K562 (cell line): Measurements from ENCODE around the gene ZNF154. TPM values are rescaled to one million over a fixed set of nuclear protein-coding genes. Genes with fewer than 3 reads are reported as not detected.

Source experiments
- ATAC-seq: fragments of 200-7000 bp; cut with Tn5 transposase; 3 replicates; pipeline ENCODE4 v1.9.1; 2020; ENCODE audit warnings: moderate library complexity
- BruUV-seq: library from RNA; stranded (reverse); fragments of 400-500 nt; replicated peaks from 2 replicates; lab custom pipeline; 2021; lab: Mats Ljungman, UMichigan
- CTCF ChIA-PET: fragments of 300-600 bp; formaldehyde crosslinking; extraction: SDS; loops from one replicate; lab custom pipeline; 2021; ENCODE audit warnings: low intra/inter-chr PET ratio; lab: Yijun Ruan, JAX
- POLR2A ChIA-PET: fragments of 300-600, 350-650 bp; sonication (Branson Sonifier 250); formaldehyde crosslinking; extraction: SDS; loops from one replicate; lab custom pipeline; 2021; ENCODE audit warnings: antibody characterized with exemption, inconsistent platforms; lab: Yijun Ruan, JAX
- DNase-seq, 4 experiments: peaks; one replicate each; pipeline versions ENCODE4 v3.0.0 to v3.0.0-alpha.2; 2011 to 2018; ENCODE audit warnings: low spot score in 3 of 4, mixed read lengths in 3 of 4; ENCODE audit errors: extremely low read depth in 1 of 4
- FAIRE-seq: peaks from 2 replicates; lab custom pipeline; 2011; peaks lifted over from hg19 to GRCh38; lab: Jason Lieb, UNC
- H2AFZ ChIP-seq: 2 replicates; pipeline ENCODE4 v1.6.0; 2011; ENCODE audit warnings: low read depth, low read length, control low read depth, inconsistent platforms
- H3K27ac ChIP-seq: fragments of 200-600 bp; 3 replicates; pipeline ENCODE4 v1.8.0; 2011; ENCODE audit warnings: low read depth, mild to moderate bottlenecking, control low read depth, inconsistent platforms, low read length, moderate library complexity, mixed read lengths; ENCODE audit errors: extremely low read depth
- H3K27me3 ChIP-seq, 2 experiments: fragments of 300-600 bp in 1 of 2; 2 replicates in 1 of 2; 3 replicates in 1 of 2; pipeline versions ENCODE4 v1.6.0 to v1.8.0; 2011; ENCODE audit warnings: inconsistent platforms in 2 of 2, low read length in 2 of 2, mild to moderate bottlenecking in 1 of 2, mixed read lengths in 1 of 2, moderate library complexity in 1 of 2; ENCODE audit not compliant: control insufficient read depth in 2 of 2, insufficient read depth in 2 of 2
- H3K36me3 ChIP-seq: fragments of 300-600 bp; 3 replicates; pipeline ENCODE4 v1.8.0; 2011; ENCODE audit warnings: mild to moderate bottlenecking, low read length, inconsistent platforms; ENCODE audit not compliant: control insufficient read depth, insufficient read depth
- H3K4me1 ChIP-seq, 2 experiments: fragments of 200-600 bp in 1 of 2; replicated peaks in 1 of 2; 2 replicates in 1 of 2; 3 replicates in 1 of 2; pipeline versions ENCODE4 v1.5.1 to v1.8.0; 2011; ENCODE audit warnings: inconsistent platforms in 2 of 2, low read length in 2 of 2, mild to moderate bottlenecking in 1 of 2, mixed read lengths in 1 of 2, moderate library complexity in 1 of 2; ENCODE audit not compliant: control insufficient read depth in 2 of 2, insufficient read depth in 2 of 2
- H3K4me2 ChIP-seq: 2 replicates; pipeline ENCODE4 v1.6.1; 2011; ENCODE audit warnings: low read length, control low read depth, inconsistent platforms, mixed read lengths; ENCODE audit not compliant: insufficient read depth
- H3K4me3 ChIP-seq: fragments of 200-600 bp; sonication (generic), shearing (Covaris generic); 2 replicates; pipeline ENCODE4 v1.5.1; 2016; ENCODE audit warnings: control low read depth, inconsistent platforms
- H3K79me2 ChIP-seq: fragments of 200-600 bp; 3 replicates; pipeline ENCODE4 v1.8.0; 2011; ENCODE audit warnings: low read length, inconsistent platforms; ENCODE audit not compliant: control insufficient read depth, insufficient read depth
- H3K9ac ChIP-seq, 2 experiments: 2 replicates each; pipeline versions ENCODE4 v1.6.0 to v1.6.1; 2011; ENCODE audit warnings: low read depth in 2 of 2, low read length in 2 of 2, control low read depth in 1 of 2, inconsistent platforms in 1 of 2, mild to moderate bottlenecking in 1 of 2, mixed read lengths in 1 of 2; ENCODE audit not compliant: insufficient read depth in 1 of 2
- H3K9me1 ChIP-seq: one replicate; pipeline ENCODE4 v1.6.0; 2011; ENCODE audit warnings: inconsistent platforms, mild to moderate bottlenecking, low read length, moderate library complexity; ENCODE audit not compliant: control insufficient read depth, insufficient read depth
- H3K9me3 ChIP-seq: replicated peaks from 2 replicates; pipeline ENCODE4 v1.5.1; 2011; ENCODE audit warnings: low read depth, low read length, inconsistent platforms; ENCODE audit not compliant: control insufficient read depth, insufficient read depth
- H4K20me1 ChIP-seq: replicated peaks from 2 replicates; pipeline ENCODE4 v1.6.1; 2011; ENCODE audit warnings: low read length, inconsistent platforms, mixed read lengths; ENCODE audit not compliant: control insufficient read depth, insufficient read depth
- AFF1 ChIP-seq, 2 experiments: fragments of 450-650 bp; IDR thresholded peaks; 2 replicates each; pipeline ENCODE4 v1.6.1; 2018; ENCODE audit warnings: mild to moderate bottlenecking in 2 of 2, low read depth in 1 of 2; ENCODE audit not compliant: partially characterized antibody in 2 of 2
- FOXM1 ChIP-seq, 2 experiments: fragments of 450-650 bp in 1 of 2; sonication (generic) in 1 of 2; formaldehyde crosslinking in 1 of 2; IDR thresholded peaks; 2 replicates each; pipeline versions ENCODE4 v1.6.1 to v1.9.0; 2017 to 2022; ENCODE audit warnings: low read depth in 2 of 2, mild to moderate bottlenecking in 2 of 2, missing genetic modification reagents in 1 of 2, moderate library complexity in 1 of 2
- SMAD3 ChIP-seq: fragments of 450-650 bp; formaldehyde crosslinking; conservative IDR thresholded peaks from 2 replicates; pipeline ENCODE4 v1.4.0; 2020; ENCODE audit warnings: mild to moderate bottlenecking
- ZNF75A ChIP-seq: fragments of 450-650 bp; formaldehyde crosslinking; IDR thresholded peaks from 2 replicates; pipeline ENCODE4 v1.4.0; 2020; ENCODE audit warnings: mild to moderate bottlenecking
- WGBS: fragments of 100-300 bp; shearing (Covaris generic); methylation state at CpG from one replicate; pipeline ENCODE4 v1.1.6; 2016; ENCODE audit warnings: low coverage, mixed read lengths; ENCODE audit not compliant: insufficient coverage; ENCODE audit errors: missing lambda C conversion rate; 5-methylcytosine and 5-hydroxymethylcytosine counted together
- in situ Hi-C: fragments of 300-500 bp; cut with MboI; formaldehyde crosslinking; loops from 4 replicates; pipeline ENCODE4 v1.15.0; 2018; ENCODE audit warnings: inconsistent platforms, mixed read lengths
- intact Hi-C: fragments of 100-400 bp; cut with micrococcal nuclease; formaldehyde crosslinking; loops from 2 replicates; pipeline ENCODE4 v1.14.2; 2022
- polyA plus RNA-seq, 8 experiments: library from polyadenylated mRNA; depleted of rRNA in 4 of 8; stranded (reverse) in 5 of 8; unstranded in 3 of 8; fragments of >200 nt; fragmentation: Nextera tagmentation in 2 of 8; fragmentation: Illumina TruSeq in 1 of 8; extraction: Ambion mirVana in 2 of 8; extraction: Trizol in 1 of 8; gene quantifications; 2 replicates each; pipeline versions ENCODE4 v1.2.1 to v1.2.3, GENCODE V29; 2011 to 2014; ENCODE audit warnings: inconsistent platforms in 1 of 8, missing spikeins in 1 of 8
- total RNA-seq, 7 experiments: library from RNA; depleted of rRNA in 6 of 7; stranded (reverse); fragments of >200 nt in 6 of 7; fragmentation: Illumina TruSeq in 2 of 7; extraction: Trizol in 2 of 7; gene quantifications; 2 replicates each; pipeline versions ENCODE4 v1.2.1 to v1.2.3, GENCODE V29; 2011 to 2021; ENCODE audit warnings: low replicate concordance in 1 of 7
- TF ChIP-seq, protein P1 (sequence below): fragments of 250-450 bp; sonication (Bioruptor Pico); IDR thresholded peaks from 2 replicates; pipeline ENCODE4 v1.8.0; 2022; ENCODE audit warnings: moderate library complexity, mild to moderate bottlenecking, inconsistent platforms

ZNF154 gene
- total and polyA plus RNA-seq, 9 of the 15 experiments (the other 6 are each of a cell fraction or from before 2014, with no cell fraction given) = 0.06 to 0.11 (median 0.07) TPM; not detected in 6

DNA sequence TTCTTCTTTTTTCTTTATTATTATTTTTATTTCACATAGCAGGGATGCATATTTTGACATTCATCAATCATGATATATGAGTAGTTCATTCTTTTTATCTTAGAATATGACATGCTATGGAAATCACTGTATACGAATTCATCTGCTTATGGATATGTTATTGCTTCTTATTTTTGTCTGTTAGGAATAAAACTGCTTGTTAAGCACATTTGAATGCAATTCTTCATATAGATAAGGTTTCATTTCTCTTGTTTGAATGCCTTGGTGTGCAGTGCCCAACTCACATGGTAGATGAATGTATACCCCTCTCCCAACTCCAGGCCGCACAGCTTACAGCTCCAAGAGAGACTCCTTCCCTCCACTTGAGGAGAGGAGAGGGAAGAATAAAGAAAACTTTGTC, 48.9 kb upstream of the ZNF154 start (continued):
- TF ChIP-seq AFF1 (IDR thresholded peaks at IDR 0.05; ENCODE audit: low read depth in 1 of 2, partially characterized antibody in 2 of 2) = no peak
- TF ChIP-seq, protein P1, sequence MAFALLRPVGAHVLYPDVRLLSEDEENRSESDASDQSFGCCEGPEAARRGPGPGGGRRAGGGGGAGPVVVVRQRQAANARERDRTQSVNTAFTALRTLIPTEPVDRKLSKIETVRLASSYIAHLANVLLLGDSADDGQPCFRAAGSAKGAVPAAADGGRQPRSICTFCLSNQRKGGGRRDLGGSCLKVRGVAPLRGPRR (CRISPR knock-in tag) = no peak
- TF ChIP-seq FOXM1 (IDR thresholded peaks at IDR 0.05; ENCODE audit: low read depth) = no peak
- no peak for TF ChIP-seq FOXM1 (CRISPR knock-in tag; IDR thresholded peaks at IDR 0.05; ENCODE audit: low read depth)

GRCh38 chr19:57755031-57755430, 46.0 kb upstream of the ZNF154 start:
- no peak for ATAC-seq
- no peaks in the 10 kb centered on the region for H3K4me1 ChIP-seq
- intact Hi-C loops (no loop called here), in situ Hi-C loops (no loop called here)
- WGBS = 95% methylated on average over 4 of the region's 4 CpGs
- TF ChIP-seq ZNF75A (CRISPR knock-in tag) (peak; percentile 90), SMAD3 (no peak)
- H3K27ac ChIP-seq = no peak overlapping the region
- peaks cover 34% of the 10 kb centered on the region for H3K9me3 ChIP-seq
- H3K79me2 ChIP-seq = no peaks in the 10 kb centered on the region
- H3K9me1 ChIP-seq = no peaks in the 10 kb centered on the region
- no peak for FAIRE-seq
- no peak overlapping the region for H2AFZ ChIP-seq
- DNase-seq = no peak
- H3K4me2 ChIP-seq = no peak overlapping the region
- no TSS peak for BruUV-seq
- POLR2A ChIA-PET = interaction anchor here (2.1 kb wide), 1 partner anchor 8 kb away, joined by 12 read pairs; the partner anchor contains the start of gene ZNF776
- no peaks in the 10 kb centered on the region for H4K20me1 ChIP-seq
- no peak overlapping the region for H3K9ac ChIP-seq
- peaks cover 72% of the 10 kb centered on the region for H3K36me3 ChIP-seq
- no peak overlapping the region for H3K4me3 ChIP-seq
- CTCF ChIA-PET = interaction anchor here (0.6 kb wide), 1 partner anchor 10 kb away, joined by 3 read pairs; no protein-coding TSS in a partner anchor
- no peaks in the 10 kb centered on the region; a peak in 1 of 5 replicates for H3K27me3 ChIP-seq
